ENCODE data around the gene VAV2.

Gene VAV2

GRCh38 chr9:133950192-133950591, 41.9 kb downstream of the VAV2 start:
- no peak for DNase-seq

DNA sequence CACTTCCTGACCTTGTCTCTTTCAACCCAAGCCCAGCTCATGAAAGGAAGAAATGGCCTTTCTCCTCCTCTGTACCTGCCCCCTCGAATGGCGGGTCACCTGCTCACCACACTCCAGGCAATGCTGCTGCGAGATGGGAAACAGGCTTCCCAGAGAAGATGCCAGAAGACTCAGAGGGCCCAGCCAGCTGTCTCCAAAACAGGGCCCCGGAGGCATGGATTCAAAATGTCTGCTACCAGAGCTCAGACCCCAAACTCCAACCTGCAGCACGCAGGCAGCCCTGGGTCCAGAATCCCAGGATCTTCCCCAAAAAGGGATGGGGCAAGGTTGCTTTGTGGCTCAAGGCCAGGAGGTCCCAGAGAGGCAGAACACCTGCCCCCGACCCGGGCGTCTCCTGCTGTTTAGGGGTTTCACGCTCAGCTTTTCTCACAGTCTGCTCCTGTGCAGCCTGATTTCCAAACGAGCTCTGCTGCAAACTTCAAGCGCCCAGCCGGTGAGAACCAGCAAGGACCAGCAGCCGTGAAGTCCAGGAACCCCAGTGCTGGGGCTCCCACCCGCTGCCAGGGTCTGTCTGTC, 42.5 kb downstream of the VAV2 start:
- no peak for DNase-seq

DNA sequence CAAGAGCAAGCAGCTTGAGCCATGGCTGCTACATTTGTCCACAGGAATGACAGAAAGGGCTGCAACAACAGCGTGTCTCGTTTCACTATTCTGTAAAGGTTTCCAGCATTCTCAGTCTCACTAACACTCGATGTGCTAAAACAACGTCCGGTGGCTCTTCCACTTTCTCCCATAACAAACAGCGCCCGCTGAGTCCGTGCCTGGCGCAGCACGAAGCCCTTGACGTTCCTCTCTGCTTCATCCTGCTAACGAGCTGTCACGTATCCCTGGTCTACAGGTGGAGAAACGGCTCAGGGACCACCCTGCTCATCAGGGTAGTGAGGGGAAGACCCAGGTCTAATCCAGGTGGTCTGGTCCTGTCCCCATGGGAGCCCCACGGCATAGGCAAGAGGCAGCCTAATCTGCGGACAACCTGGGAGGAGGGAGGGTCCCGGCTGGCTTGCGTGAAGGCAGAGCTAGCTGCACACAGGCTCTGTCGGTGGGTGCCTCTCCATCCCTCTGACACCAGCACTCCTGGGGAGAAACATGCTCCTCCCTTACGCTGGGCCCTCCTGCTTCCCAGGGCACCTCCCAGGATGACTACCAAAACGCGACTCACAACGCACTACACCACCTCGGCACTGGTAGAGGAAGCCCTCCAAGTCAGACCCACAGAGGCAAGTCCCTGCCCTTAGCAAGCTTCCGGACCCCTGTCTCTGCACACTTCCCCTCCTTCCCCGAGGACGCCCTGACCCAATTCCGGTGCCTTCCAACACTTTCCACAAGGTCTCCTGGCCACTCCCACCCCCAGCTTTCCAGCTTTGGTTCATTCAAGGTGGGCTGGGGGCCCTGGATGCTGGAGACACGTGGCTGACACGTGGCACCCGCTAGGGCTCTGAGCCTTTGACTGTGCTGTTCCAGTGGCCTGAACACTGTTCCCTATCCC, 43.3 kb downstream of the VAV2 start:
- no peak for DNase-seq

DNA sequence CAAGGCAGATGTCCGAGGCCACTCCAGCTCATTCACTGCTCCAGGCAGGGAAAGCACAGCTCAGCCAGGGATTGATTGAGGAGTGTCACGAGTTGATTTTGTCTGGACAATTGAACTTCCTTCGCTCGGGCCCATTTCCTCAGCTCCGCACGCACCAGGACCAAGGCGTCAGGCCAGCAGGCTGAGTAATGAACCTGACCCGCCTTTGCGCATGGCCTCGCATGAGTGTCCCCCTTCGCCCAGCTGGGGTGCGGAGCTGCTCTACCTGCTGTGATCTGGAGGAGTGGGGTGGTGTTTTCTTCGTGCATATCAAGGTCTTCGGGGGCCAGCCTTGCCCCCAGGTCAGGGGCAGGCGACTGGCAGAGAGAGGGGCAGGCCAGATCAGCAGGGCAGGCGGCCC, 44.0 kb downstream of the VAV2 start:
- DNase-seq: no peak

- no peak for DNase-seq
Measured at GRCh38 chr9:133946840-133947486, 45.2 kb downstream of the VAV2 start.

DNA sequence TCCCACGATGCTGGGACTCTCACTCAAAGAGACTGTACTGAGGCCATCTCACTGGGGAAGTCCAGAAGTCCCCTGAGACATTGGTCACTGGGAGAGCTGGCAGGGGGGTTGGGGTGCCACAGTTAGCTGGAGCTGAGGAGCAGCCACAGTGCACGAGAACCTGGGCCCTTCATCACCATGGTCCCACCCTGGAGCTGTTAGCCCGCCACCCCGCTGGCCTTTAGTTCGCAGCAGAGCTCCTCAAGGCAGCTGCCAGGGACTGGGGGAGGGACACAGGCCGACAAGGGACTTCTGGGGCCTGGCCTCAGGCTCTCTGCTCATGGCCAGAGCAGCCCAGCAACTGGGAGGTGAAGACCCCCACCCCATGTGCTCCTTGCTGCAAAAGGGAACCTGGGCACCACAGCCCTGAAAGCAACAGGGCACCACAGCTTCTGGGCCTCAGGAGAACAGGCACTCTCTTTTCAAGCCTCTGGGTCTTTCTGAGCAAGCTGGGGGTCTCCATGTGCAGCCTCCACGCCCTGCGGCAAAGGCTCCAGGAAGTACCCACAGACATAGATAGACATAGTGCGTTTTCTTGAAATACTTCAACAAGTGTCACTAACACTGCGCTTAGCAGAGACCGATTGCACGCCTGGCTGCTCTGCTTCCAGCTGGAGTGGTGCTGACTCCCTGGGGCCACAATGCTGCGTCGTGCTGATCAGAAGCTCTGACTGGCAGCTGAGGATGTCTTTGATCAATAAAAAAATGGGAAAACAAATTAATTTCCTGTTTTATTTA, 46.0 kb downstream of the VAV2 start:
- DNase-seq: no peak

GRCh38 chr9:133945314-133945975, 46.7 kb downstream of the VAV2 start:
- no peak for DNase-seq

DNA sequence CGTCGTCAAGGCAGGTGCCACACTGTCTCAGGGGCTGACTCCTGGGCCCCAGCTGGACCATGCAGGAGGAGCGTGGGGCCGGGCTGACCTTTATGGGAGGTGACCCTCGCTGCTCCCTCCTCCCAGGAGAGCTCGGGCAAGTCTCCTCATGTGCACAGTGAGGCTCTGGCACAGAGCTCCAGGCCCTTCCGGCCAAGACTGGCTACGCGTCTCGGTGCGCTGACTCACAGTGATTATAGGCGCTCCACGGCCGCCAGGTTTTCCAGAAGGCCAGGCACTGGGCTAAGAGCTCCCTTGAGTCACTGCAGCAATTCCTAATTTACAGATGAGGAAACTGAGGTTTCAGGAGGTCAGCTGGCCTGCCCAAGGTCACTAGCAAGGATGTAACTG, 47.4 kb downstream of the VAV2 start:
- no peak for DNase-seq

DNA sequence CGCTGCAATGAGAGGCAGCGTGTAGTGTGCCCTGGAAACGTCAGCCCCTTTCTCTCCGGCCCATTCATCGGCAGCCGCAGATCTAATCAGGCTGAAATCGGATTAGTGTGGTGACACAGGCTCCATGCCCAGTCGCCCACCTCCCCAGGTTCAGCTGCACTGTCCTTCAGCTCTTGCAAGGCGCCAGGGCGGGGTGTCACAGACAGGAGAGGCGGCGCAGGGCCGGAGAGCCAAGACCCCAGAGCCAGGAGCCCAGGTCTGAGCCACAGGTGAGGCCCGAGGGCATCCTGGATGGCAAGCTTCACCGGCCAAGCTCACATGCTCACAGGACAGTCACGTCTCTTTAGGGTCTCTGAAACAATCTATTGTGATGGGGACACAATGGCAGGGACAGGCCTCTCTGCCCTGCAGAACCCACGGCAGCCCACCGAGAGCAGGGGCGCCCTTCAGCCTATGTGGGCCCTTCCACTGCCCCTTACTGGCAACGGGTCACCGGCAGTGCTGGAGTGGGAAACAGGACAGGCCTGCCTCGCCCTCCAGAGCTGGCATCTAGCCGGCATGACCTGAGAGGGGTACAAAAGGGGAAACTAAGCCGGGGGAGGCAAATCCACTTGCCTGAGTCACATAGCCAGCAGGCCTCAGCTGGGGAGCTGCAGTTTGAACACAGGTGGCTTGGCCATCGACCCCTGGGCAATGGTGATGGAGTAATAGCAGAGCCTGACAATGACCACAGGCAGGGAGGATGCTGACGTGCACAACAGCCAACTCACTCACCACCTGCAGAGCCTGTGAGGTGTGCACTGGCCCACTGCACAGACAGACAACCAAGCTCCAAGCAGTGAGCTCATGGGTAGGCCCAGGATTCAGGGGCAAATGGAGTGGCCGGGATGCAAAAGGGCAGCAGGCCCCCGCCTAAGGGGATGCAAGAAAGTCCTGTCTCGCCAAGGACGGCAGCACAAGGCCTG, 48.1 kb downstream of the VAV2 start:
- no peak for DNase-seq

GRCh38 chr9:133943036-133943780, 48.9 kb downstream of the VAV2 start:
- no peak for DNase-seq

- DNase-seq: no peak
Measured at GRCh38 chr9:133942206-133942975, 49.7 kb downstream of the VAV2 start.

DNA sequence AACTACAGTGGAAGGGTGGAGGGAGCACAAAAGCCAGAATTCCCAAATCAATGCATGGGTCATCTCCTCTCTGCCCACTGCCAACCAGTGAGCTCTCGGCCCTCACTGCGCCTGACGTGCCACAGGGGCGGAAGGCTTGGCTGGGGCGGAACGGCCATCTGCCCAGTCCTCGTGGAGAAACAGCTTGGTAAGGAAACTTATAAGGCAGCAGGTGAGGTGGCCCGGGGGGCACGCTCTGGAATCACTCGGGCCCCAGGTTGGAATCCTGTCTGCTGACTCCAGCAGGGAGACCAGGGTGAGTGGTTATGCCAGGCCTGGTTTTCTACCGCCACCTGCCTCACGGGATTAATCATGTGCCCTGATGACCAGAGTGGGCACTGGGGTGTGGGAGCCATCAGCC, 52.3 kb downstream of the VAV2 start:
- no peak for DNase-seq

DNA sequence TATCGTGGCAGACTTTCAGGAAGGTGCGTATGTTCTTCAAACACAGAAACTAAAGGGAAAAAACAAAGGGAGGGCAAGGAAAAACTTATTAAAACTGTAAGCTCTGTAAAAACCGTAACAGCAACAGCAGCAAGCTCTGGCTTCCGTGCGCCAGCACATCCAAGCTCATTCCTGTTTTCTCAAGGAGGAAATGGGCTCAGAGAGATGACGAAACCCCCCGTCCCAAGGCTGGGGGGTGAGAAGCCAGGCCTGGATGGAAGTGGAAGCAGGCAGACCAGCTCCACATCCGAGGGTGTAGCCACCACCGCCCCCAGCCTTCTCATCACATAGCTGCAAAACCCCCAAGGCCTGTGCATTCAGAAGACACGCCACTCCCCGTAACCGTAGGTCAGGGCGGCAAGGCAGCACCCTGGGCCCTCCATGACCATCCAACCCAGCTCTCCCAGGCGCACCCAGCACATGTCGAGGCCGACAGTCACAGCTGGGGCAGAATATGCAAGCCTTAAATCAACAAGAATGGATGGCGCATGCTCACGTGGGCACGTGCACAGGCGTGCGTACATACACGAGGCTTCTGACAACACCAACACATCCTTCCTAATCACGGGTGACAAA, 52.8 kb downstream of the VAV2 start:
- no peak for DNase-seq

GRCh38 chr9:133938753-133939152, 53.4 kb downstream of the VAV2 start:
- no peak for DNase-seq

DNA sequence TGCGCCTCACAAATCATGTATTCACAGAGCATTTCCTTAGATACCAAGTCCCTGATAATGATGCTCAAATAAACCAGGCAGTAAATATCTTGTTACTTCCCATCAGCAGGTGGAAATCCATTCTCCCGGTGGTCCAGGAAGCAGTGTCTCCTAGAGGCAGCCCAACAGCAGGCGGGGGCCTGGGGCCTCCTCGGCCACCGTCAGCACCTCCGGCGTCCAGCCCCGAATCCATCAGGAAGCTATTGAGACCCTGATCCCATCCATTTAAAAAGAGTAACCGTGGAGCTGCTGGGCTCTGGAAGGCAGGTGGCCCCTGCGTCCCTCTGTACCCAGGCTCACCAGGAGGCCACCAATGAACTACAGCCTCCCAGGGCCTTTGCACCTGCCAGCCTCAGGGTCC, 54.0 kb downstream of the VAV2 start:
- no peak for DNase-seq

GRCh38 chr9:133937120-133937519, 55.0 kb downstream of the VAV2 start:
- DNase-seq: no peak

- DNase-seq: no peak
Measured at GRCh38 chr9:133935328-133936005, 56.7 kb downstream of the VAV2 start.

DNA sequence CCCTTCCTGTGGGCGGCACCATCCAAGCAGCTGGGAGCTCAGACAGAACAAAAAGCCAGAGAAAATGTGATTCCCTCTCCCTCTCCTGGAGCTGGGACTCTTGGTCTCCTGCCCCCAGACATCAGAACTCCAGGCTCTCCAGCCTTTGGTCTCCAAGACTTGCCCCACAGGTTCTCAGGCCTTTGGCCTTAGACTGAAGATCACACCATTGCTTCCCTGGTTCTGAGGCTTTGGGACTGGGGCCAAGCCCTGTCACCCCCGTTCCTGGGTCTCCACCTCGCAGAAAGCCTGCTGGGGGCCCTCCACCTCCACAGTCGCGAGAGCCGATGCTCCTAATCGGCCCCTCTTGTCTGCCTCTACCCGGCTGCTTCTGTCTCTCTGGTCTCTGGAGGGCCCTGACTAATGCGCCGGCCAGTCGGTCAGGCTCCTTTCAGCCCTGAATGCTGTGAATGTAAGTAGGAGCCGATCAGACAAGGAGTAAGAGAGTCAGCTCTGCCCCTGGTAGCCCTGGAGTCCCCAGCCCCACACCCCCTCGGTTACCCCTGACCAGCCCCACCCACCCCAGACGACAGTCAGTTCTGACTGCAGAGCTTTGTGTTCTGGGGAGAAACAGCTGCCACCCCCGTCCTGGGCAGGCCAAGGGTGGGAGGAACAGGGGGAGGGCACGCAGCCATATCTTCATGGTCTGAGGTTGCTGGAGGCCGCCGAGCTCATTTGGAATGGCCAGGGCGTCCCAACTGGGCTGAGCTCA, 57.5 kb downstream of the VAV2 start:
- DNase-seq: no peak
